Ammon's horn (tissue), 1 donor: ENCODE measurements around the gene OPN1MW2.
"Not testable (repeated sequence)": the region's sequence is repeated elsewhere in the genome, so short reads cannot be mapped to it uniquely, and the experiment has no call there.

ENCODE experiments used
- DNase-seq: peaks from one replicate; pipeline ENCODE4 v3.0.0-alpha.2; 2016; ENCODE audit warnings: low spot score

OPN1MW2 gene

DNA sequence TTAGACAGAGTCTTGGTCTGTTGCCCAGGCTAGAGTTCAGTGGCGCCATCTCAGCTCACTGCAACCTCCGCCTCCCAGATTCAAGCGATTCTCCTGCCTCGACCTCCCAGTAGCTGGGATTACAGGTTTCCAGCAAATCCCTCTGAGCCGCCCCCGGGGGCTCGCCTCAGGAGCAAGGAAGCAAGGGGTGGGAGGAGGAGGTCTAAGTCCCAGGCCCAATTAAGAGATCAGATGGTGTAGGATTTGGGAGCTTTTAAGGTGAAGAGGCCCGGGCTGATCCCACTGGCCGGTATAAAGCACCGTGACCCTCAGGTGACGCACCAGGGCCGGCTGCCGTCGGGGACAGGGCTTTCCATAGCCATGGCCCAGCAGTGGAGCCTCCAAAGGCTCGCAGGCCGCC lies at the start of gene OPN1MW2:
TSS of gene OPN1MW2 (plus strand) at position 301 of the 400 bp plus-strand sequence. CDS start at position 361, 60 bp downstream.
- not testable (repeated sequence) for DNase-seq

DNA sequence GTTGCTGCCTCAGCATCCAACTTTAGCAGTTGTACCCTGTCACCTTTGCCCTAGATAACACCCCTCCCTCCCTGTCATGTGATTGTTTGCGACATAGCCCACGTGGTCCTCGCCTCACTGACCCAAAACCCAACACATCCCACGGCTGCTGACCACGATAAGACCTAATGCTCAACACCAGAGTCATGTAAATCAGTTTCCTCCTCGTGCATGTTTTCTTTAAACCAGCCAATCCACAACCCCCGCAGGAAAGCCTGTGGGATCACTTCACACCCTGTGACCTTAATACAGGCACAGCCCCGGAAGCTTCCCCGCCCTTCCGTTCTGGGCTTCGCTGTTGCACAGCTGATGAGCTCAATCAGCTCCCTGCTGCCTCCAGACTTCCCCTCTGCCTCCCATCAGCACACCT lies 47.0 kb upstream of the OPN1MW2 start:
- not testable (repeated sequence) for DNase-seq

DNA sequence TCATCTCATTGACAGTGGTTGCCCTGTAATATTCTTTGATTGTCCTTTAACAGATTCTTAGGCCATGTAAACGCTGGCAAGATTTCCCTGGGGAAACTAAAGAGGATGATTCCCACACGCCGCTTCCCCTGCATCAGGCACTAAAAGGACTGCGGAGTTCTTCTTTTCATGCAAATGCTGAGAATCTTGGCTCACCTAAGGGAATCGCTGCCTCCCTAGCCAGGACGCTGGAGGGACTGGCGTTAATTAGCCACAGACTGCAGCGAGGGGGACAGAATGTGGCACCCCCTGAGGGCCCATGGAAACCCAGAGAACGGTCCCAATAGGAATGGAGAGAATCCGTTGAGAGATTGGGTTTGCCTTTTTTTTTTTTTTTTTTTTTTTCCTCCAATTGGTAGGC lies 45.2 kb upstream of the OPN1MW2 start:
- not testable (repeated sequence) for DNase-seq

DNA sequence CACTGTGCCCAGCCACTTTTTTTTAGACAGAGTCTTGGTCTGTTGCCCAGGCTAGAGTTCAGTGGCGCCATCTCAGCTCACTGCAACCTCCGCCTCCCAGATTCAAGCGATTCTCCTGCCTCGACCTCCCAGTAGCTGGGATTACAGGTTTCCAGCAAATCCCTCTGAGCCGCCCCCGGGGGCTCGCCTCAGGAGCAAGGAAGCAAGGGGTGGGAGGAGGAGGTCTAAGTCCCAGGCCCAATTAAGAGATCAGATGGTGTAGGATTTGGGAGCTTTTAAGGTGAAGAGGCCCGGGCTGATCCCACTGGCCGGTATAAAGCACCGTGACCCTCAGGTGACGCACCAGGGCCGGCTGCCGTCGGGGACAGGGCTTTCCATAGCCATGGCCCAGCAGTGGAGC lies 37.3 kb upstream of the OPN1MW2 start, which contains the start of gene OPN1MW:
TSS of gene OPN1MW (plus strand) at position 301 of the 400 bp plus-strand sequence. CDS start at position 383, 82 bp downstream.
- not testable (repeated sequence) for DNase-seq

DNA sequence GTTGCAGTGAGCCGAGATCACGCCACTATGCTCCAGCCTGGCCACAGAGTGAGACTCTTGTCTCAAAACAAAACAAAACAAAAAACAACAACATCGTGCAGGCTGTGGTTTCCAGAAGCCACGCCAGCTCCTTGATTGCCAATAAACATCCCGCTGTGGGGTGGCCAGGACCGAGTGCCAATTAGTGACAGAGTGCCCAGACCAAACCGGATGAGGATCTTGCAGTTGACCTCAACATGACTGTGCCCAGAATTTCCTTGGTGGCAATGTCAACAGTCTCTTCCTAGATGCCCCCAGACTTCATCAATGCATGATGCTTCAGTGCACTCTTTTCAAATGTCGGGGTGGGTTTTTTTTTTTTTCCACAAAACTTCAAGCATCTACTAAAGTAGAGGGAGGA lies 35.8 kb upstream of the OPN1MW2 start:
- DNase-seq = not testable (repeated sequence)

DNA sequence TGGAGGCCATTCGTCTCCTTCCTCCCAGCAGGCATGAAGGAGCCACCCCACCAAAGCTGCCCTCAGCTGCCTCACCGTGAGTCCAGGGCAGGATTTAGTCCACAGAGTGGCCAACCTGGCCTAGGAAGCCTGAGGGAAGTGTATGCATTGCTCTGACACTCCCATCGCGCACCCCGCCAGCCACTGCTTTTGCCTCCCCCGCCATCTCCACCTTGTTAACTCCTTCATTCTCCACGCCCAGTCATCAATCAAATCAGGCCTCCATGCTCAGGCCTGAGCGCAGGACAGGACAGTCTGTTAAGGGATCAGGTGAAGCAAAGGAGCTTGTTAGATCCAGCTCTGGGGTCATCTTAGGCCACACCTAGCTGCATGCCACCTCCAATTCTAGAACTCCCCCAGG lies 26.7 kb upstream of the OPN1MW2 start:
- DNase-seq = not testable (repeated sequence)

DNA sequence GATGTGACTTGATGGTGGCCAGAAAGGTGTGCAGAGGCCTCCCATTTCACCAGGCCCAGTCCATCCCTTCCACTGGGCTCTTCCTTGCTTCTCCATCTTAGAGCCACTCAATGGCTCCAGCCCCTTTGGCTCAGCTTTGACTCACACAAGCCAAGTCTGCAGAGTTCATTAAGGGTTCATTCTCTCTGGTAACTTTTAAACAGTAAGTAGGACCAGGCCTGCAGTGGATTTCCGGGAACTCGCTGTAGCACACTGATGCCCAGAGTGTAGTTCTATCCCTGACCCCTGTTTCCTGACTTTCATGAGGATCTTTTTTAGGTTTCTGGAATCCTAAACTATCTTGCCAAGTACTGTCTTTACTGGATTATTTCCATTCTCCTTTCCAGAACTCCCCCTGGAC lies 25.2 kb upstream of the OPN1MW2 start:
- not testable (repeated sequence) for DNase-seq

DNA sequence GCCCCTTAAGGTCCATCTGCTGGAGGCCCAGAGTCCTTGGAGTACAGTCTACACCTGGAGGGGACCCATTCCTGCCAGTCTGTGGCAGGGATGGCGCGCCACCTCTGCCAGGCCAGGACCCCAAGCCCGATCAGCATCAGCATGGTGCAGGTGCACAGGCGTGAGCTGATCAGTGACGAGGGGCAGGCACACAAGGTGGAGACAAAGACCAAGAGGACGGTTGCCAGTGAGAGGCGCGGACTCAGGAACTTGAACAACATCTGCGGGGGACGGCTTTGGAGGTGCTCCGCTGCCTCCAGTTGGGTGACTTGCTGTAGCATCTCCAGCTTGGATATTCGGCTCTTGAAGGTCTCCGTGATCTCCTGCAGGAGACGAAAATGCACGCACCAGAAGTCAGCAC lies 23.1 kb upstream of the OPN1MW2 start:
- not testable (repeated sequence) for DNase-seq

DNA sequence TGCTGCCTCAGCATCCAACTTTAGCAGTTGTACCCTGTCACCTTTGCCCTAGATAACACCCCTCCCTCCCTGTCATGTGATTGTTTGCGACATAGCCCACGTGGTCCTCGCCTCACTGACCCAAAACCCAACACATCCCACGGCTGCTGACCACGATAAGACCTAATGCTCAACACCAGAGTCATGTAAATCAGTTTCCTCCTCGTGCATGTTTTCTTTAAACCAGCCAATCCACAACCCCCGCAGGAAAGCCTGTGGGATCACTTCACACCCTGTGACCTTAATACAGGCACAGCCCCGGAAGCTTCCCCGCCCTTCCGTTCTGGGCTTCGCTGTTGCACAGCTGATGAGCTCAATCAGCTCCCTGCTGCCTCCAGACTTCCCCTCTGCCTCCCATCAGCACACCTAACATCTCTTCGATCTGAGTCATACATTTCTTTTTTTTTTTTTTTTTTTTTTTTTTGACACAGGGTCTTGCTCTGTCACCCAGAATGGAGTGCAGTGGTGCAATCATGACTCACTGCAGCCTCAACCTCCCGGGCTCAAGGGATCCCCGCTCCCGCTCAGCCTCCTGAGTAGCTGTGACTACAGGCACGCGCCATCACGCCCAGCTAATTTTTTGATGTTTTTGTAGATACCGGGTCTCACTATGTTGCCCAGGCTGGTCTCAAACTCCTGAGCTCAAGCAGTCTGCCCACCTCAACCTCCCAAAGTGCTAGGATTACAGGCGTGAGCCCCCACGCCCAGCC lies 9.7 kb upstream of the OPN1MW2 start:
- DNase-seq = not testable (repeated sequence)

DNA sequence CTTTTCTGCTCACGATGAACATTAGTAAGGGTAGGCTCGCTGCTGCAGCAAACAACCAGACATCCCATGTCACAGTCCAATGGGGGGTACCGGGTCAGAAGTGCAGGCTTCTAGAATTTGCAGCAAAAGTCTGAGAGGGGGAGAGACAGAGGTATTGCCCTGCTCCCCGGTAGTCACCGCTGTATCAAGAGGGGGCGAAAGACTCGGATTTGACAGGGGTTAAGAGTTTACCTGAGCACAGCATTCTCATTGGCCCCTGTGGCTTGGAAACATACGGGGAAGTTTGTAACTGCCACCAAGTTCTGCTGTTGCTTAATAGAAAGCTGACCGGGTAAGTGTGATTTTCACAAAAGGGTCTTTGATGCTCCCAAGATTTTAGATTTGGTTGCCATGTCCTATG lies 8.5 kb upstream of the OPN1MW2 start:
- DNase-seq = not testable (repeated sequence)

DNA sequence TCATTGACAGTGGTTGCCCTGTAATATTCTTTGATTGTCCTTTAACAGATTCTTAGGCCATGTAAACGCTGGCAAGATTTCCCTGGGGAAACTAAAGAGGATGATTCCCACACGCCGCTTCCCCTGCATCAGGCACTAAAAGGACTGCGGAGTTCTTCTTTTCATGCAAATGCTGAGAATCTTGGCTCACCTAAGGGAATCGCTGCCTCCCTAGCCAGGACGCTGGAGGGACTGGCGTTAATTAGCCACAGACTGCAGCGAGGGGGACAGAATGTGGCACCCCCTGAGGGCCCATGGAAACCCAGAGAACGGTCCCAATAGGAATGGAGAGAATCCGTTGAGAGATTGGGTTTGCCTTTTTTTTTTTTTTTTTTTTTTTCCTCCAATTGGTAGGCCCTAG lies 8.1 kb upstream of the OPN1MW2 start:
- not testable (repeated sequence) for DNase-seq

DNA sequence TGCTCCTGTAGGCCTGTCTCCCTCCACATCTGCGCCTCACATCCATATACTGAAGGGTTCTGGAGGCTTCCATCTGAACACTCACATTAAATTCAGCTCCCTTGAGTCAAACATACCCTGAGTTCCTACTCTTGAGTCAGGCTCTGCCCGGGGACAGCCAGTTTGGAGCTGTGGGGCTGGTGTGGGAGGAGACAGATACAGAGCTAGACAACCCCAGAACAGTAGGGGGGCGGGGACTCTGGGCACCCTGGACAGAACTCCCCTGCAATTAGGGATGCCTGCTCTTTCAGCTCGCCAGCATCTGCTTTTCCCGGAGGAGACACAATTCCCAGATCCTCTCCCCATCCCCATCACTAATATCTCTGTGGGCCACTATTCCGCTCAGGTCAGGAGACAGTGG lies 5.7 kb downstream of the OPN1MW2 start:
- DNase-seq = not testable (repeated sequence)

DNA sequence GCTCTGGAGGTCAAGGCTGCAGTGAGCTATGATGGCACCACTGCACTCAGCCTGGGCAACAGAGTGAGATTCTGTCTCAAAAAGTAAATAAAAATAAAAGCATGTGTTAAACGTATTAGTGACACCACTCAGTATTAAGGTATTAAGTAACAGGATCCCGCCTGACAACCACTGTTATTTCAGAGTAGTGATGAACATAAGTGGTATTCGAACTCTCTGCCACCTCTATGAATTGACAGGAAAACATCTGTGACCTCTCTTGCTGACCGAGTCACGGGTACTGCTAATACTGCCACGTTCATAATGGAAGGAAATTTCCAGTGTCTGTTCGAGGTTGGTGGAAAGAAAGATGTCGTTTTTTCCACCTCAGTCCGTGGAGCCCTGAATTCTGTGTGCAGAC lies 7.2 kb downstream of the OPN1MW2 start:
- DNase-seq = not testable (repeated sequence)

DNA sequence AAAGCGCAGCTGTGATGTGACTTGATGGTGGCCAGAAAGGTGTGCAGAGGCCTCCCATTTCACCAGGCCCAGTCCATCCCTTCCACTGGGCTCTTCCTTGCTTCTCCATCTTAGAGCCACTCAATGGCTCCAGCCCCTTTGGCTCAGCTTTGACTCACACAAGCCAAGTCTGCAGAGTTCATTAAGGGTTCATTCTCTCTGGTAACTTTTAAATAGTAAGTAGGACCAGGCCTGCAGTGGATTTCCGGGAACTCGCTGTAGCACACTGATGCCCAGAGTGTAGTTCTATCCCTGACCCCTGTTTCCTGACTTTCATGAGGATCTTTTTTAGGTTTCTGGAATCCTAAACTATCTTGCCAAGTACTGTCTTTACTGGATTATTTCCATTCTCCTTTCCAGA lies 11.9 kb downstream of the OPN1MW2 start:
- not testable (repeated sequence) for DNase-seq

DNA sequence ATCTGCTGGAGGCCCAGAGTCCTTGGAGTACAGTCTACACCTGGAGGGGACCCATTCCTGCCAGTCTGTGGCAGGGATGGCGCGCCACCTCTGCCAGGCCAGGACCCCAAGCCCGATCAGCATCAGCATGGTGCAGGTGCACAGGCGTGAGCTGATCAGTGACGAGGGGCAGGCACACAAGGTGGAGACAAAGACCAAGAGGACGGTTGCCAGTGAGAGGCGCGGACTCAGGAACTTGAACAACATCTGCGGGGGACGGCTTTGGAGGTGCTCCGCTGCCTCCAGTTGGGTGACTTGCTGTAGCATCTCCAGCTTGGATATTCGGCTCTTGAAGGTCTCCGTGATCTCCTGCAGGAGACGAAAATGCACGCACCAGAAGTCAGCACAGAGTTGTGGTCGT lies 14.1 kb downstream of the OPN1MW2 start:
- not testable (repeated sequence) for DNase-seq

DNA sequence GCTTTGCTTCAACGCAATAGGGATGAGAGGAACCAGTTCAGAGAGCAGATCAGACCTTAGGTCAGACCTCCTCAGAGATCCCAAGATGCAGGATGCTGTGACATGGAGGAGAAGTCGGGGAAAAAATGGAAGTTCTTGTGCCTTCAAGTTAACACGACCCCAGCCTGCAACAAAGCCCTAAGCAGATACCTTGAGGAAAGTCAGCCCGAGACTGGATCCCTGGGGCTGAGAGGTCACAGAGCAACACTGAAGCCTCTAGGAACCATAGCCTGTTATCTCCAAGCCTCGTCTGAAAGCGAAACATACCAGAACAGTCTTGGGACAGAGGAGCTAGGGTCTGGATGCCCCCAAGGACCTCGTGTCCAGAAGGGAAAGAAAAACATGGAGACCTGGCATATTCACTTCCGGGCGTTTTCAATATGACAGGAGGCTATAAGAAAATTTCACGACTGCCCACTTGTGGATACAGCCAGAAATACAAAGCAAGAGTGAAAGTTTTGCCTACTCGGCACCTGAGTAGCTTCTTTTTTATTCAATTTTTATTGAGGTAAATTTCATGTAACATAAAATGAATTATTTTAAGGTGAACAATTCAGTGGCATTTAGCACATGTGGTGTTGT lies 19.5 kb downstream of the OPN1MW2 start:
- DNase-seq = not testable (repeated sequence)

DNA sequence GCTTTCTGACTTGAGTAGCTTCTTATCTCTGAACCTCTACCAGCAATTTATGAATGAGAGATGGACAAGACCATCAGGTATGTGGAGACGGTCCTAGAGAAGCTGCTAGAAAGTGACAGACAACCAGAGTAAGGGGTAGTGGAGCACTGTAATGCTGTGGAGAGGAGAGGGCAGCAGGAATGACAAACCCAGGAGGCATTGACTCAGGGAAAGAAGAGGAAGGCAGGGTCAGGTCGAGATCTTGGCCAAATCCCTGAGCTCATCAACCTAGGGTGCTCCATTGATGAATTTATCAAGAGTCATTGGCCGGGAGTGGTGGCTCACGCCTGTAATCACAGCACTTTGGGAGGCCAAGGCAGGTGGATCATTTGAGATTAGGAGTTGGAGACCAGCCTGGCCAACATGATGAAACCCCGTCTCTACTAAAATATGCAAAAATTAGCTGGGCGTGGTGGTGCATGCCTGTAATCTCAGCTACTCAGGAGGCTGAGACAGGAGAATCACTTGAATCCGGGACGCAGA lies 20.5 kb downstream of the OPN1MW2 start:
- DNase-seq = not testable (repeated sequence)

DNA sequence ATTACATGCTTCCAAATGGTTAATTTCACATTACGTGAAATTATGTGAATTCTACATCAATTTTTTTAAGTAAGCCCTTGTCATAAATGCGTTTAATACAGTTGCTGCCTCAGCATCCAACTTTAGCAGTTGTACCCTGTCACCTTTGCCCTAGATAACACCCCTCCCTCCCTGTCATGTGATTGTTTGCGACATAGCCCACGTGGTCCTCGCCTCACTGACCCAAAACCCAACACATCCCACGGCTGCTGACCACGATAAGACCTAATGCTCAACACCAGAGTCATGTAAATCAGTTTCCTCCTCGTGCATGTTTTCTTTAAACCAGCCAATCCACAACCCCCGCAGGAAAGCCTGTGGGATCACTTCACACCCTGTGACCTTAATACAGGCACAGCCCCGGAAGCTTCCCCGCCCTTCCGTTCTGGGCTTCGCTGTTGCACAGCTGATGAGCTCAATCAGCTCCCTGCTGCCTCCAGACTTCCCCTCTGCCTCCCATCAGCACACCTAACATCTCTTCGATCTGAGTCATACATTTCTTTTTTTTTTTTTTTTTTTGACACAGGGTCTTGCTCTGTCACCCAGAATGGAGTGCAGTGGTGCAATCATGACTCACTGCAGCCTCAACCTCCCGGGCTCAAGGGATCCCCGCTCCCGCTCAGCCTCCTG lies 28.0 kb downstream of the OPN1MW2 start:
- not testable (repeated sequence) for DNase-seq

DNA sequence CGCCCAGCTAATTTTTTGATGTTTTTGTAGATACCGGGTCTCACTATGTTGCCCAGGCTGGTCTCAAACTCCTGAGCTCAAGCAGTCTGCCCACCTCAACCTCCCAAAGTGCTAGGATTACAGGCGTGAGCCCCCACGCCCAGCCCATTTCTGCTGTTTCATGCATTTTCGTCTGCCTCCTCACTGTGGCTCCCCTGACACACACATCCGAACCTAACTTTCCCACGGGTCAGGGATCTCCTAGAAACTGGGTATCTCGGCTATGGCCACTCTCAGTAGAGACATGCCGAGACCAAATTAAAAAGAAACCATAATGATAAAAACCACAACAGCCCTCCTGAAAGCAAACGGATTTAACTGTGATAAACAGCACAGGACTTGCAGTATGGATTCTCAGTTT lies 28.5 kb downstream of the OPN1MW2 start:
- not testable (repeated sequence) for DNase-seq

DNA sequence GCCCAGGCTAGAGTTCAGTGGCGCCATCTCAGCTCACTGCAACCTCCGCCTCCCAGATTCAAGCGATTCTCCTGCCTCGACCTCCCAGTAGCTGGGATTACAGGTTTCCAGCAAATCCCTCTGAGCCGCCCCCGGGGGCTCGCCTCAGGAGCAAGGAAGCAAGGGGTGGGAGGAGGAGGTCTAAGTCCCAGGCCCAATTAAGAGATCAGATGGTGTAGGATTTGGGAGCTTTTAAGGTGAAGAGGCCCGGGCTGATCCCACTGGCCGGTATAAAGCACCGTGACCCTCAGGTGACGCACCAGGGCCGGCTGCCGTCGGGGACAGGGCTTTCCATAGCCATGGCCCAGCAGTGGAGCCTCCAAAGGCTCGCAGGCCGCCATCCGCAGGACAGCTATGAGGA lies 37.7 kb downstream of the OPN1MW2 start, which contains the start of gene OPN1MW3:
TSS of gene OPN1MW3 (plus strand) at position 301 of the 400 bp plus-strand sequence. CDS start at position 339, 38 bp downstream.
- not testable (repeated sequence) for DNase-seq

DNA sequence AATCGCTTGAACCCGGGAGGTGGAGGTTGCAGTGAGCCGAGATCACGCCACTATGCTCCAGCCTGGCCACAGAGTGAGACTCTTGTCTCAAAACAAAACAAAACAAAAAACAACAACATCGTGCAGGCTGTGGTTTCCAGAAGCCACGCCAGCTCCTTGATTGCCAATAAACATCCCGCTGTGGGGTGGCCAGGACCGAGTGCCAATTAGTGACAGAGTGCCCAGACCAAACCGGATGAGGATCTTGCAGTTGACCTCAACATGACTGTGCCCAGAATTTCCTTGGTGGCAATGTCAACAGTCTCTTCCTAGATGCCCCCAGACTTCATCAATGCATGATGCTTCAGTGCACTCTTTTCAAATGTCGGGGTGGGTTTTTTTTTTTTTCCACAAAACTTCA lies 39.2 kb downstream of the OPN1MW2 start:
- not testable (repeated sequence) for DNase-seq

DNA sequence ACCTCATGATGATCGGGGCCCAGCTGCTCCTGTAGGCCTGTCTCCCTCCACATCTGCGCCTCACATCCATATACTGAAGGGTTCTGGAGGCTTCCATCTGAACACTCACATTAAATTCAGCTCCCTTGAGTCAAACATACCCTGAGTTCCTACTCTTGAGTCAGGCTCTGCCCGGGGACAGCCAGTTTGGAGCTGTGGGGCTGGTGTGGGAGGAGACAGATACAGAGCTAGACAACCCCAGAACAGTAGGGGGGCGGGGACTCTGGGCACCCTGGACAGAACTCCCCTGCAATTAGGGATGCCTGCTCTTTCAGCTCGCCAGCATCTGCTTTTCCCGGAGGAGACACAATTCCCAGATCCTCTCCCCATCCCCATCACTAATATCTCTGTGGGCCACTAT lies 43.5 kb downstream of the OPN1MW2 start:
- DNase-seq = not testable (repeated sequence)
